ENCODE results near the gene DNAH14. TPM values are rescaled to one million over a fixed set of nuclear protein-coding genes. Genes with fewer than 3 reads are reported as not detected.

DNAH14 gene
- total RNA-seq, 1 experiment from 2014 or later: not detected

DNA sequence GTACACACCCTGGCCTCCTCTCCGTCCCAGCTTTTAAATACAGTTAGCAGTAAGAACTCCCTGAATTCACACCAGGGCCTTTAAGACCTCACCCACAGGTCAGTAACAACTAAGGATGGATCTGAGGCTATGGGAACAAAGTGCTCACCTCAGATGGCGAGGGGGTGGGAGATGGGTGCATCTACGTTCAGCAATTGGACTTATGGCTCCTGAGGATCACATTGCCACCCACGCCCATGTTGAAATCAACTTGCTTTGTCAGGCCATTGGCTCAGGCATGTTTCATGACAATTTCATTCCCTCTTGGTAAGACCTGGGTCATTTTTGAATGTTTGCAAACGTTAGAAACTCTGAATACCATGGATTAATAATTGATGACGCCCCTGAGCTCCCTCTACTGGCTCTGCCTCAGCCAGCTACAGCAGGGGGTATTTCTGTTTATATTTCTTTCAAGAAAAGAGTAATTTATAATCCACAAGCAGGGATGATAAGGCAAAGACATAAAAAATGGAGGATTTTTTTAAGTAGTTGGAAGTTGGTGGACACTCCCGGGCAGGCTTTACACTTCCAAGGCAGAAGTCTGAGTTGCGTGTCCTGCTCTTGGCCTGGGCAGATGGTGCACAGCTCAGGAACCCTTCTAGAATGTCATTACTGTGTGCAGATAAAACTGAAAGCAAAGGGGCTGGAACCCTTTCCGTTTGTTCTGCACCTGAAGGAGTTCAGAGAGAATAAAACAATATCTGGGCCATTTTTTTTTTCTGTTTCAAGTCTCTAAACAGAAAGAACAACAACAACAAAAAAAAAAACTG lies 512.0 kb downstream of the DNAH14 start:
- peaks cover 39% of the 10 kb centered on the region for H3K4me1 ChIP-seq (ENCODE audit: low read length)
- H2AFZ ChIP-seq (ENCODE audit: low read length): no peak overlapping the region

GRCh38 chr1:225442123-225442505 lies 512.6 kb downstream of the DNAH14 start:
- Histone ChIP-seq H3K4me1 (ENCODE audit: low read length) (peaks cover 33% of the 10 kb centered on the region), H3K79me2 (ENCODE audit: low read length) (no peaks in the 10 kb centered on the region), H2AFZ (ENCODE audit: low read length) (no peak overlapping the region), H3K4me2 (ENCODE audit: low read depth, low read length, poor library complexity, severe bottlenecking) (peak overlapping the region; percentile 40), H3K9me2 (replicated peaks; ENCODE audit: insufficient read depth, low read length) (no peaks in the 10 kb centered on the region), H3K9me3 (ENCODE audit: low read length) (no peaks in the 10 kb centered on the region), H4K20me1 (ENCODE audit: insufficient read depth, low read depth, low read length) (no peaks in the 10 kb centered on the region), H3K4me3 (ENCODE audit: low read length) (no peak overlapping the region), H3K27ac (ENCODE audit: low read length) (no peak overlapping the region), H3K36me3 (ENCODE audit: insufficient read depth, low read length) (no peaks in the 10 kb centered on the region), H3K9ac (ENCODE audit: low read length) (no peak overlapping the region; the same call in 1 of the 2 replicates), H3K27me3 (ENCODE audit: low read length) (no peaks in the 10 kb centered on the region)
- DNase-seq: no peak

More for the DNA sequence above, 512.0 kb downstream of the DNAH14 start:
- no peaks in the 10 kb centered on the region for H3K9me2 ChIP-seq (replicated peaks; ENCODE audit: insufficient read depth, low read length)
- no peak overlapping the region; the same call in 1 of the 2 replicates for H3K9ac ChIP-seq (ENCODE audit: low read length)
- H3K9me3 ChIP-seq (ENCODE audit: low read length): no peaks in the 10 kb centered on the region
- H3K27ac ChIP-seq (ENCODE audit: low read length): no peak overlapping the region
- no peak overlapping the region for H3K4me3 ChIP-seq (ENCODE audit: low read length)
- no peaks in the 10 kb centered on the region for H3K36me3 ChIP-seq (ENCODE audit: insufficient read depth, low read length)
- DNase-seq: peak; percentile 60
- H4K20me1 ChIP-seq (ENCODE audit: insufficient read depth, low read depth, low read length): no peaks in the 10 kb centered on the region
- H3K27me3 ChIP-seq (ENCODE audit: low read length): no peaks in the 10 kb centered on the region
- H3K79me2 ChIP-seq (ENCODE audit: low read length): no peaks in the 10 kb centered on the region
- peak overlapping the region; percentile 40 for H3K4me2 ChIP-seq (ENCODE audit: low read depth, low read length, poor library complexity, severe bottlenecking)

DNA sequence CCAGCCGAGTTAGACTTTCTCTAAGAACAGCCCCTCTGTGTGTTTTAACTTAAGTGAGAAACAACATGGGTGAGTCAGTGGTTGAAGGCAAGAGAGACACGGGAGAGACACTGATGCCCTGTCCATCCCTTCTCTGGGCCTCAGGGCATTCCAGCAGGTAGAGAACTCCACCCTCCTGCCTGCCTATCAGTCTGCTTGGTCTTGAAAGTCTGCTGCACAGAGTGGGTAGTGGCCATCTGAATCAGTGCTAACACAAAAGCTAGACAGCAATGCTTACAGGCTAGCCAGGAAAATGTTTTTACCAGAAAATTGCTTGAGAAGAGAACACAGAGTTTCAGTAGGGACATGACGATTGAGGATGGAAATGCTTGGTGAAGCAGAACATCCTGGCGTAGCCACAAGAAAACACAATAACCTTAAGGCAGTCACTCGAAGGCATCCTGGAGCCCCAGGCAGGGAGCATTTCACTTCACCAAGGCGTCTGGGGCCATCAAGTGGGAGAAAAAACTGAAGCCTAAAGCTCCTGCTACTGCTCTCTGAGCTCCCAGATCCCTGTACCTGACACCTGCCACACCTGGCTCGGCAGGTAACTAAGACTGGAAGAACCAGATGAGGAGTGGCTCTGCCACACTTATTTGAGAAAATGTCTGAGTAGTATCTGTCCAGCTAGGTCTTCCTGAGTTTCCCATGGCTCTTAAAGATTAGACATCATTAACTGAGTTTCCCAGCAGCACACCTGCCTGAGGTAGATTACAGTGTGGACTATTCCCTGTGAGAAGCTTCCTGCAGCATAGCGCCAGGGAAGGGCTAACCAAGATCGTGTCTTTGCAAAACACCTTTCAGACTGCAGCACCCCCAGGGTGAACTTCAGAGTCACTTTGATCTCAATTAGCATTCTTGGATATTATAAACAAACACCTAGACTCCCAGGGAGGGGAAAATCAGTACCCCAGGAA lies 516.4 kb downstream of the DNAH14 start:
- no peaks in the 10 kb centered on the region for H3K9me2 ChIP-seq (replicated peaks; ENCODE audit: insufficient read depth, low read length)
- no peaks in the 10 kb centered on the region for H3K9me3 ChIP-seq (ENCODE audit: low read length)
- no peaks in the 10 kb centered on the region for H3K27me3 ChIP-seq (ENCODE audit: low read length)
- DNase-seq: no peak
- H3K36me3 ChIP-seq (ENCODE audit: insufficient read depth, low read length): no peaks in the 10 kb centered on the region
- no peaks in the 10 kb centered on the region for H3K79me2 ChIP-seq (ENCODE audit: low read length)
- H3K9ac ChIP-seq (ENCODE audit: low read length): no peak overlapping the region
- H4K20me1 ChIP-seq (ENCODE audit: insufficient read depth, low read depth, low read length): no peaks in the 10 kb centered on the region
- 0 out of 2 replicates have a peak overlapping the region, but pooled peaks have one; percentile 88 for H2AFZ ChIP-seq (ENCODE audit: low read length)
- peaks cover 26% of the 10 kb centered on the region for H3K4me1 ChIP-seq (ENCODE audit: low read length)
- H3K4me3 ChIP-seq (ENCODE audit: low read length): no peak overlapping the region
- peak overlapping the region; percentile 40 for H3K4me2 ChIP-seq (ENCODE audit: low read depth, low read length, poor library complexity, severe bottlenecking)
- peak overlapping the region; percentile 59; the same call in 1 of the 2 replicates for H3K27ac ChIP-seq (ENCODE audit: low read length)

GRCh38 chr1:225446595-225446960 lies 517.1 kb downstream of the DNAH14 start:
- DNase-seq: no peak
- Histone ChIP-seq H3K27ac (ENCODE audit: low read length) (no peak overlapping the region), H3K4me2 (ENCODE audit: low read depth, low read length, poor library complexity, severe bottlenecking) (no peak overlapping the region), H3K9ac (ENCODE audit: low read length) (no peak overlapping the region), H3K79me2 (ENCODE audit: low read length) (no peaks in the 10 kb centered on the region), H3K4me1 (ENCODE audit: low read length) (peaks cover 26% of the 10 kb centered on the region), H3K9me3 (ENCODE audit: low read length) (no peaks in the 10 kb centered on the region), H3K4me3 (ENCODE audit: low read length) (no peak overlapping the region), H3K36me3 (ENCODE audit: insufficient read depth, low read length) (no peaks in the 10 kb centered on the region), H2AFZ (ENCODE audit: low read length) (no peak overlapping the region), H4K20me1 (ENCODE audit: insufficient read depth, low read depth, low read length) (no peaks in the 10 kb centered on the region), H3K9me2 (replicated peaks; ENCODE audit: insufficient read depth, low read length) (no peaks in the 10 kb centered on the region), H3K27me3 (ENCODE audit: low read length) (no peaks in the 10 kb centered on the region)

- Histone ChIP-seq H2AFZ (ENCODE audit: low read length) (no peak overlapping the region), H3K9ac (ENCODE audit: low read length) (no peak overlapping the region), H3K36me3 (ENCODE audit: insufficient read depth, low read length) (no peaks in the 10 kb centered on the region)
Observed at GRCh38 chr1:225446981-225447615, 517.6 kb downstream of the DNAH14 start.

DNA sequence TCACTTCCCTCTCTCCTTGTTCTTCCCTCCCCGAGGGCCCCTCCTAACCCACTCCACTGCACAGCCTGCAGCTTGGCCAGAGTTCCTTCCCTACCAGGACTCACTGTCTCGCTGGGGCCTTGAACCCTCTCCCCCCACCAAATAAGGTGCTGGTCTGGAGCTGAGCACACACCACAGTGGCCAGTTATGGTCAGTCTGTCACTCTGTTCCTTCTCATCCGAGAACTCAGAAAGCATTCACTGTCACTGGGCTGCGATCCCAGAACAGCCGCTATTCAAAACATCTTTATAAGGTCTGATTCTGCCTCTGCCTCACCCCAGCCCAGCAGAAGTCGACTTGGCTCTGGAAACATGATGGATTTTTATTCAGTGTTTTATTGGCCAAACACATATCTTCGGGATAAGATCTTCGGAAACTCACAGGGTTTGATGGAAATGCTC lies 518.2 kb downstream of the DNAH14 start:
- DNase-seq: no peak
- H3K79me2 ChIP-seq (ENCODE audit: low read length): no peaks in the 10 kb centered on the region
- H3K27ac ChIP-seq (ENCODE audit: low read length): no peak overlapping the region
- no peak overlapping the region for H2AFZ ChIP-seq (ENCODE audit: low read length)
- H3K4me1 ChIP-seq (ENCODE audit: low read length): peaks cover 18% of the 10 kb centered on the region
- H3K9me3 ChIP-seq (ENCODE audit: low read length): no peaks in the 10 kb centered on the region
- H3K9me2 ChIP-seq (replicated peaks; ENCODE audit: insufficient read depth, low read length): no peaks in the 10 kb centered on the region
- no peaks in the 10 kb centered on the region for H3K36me3 ChIP-seq (ENCODE audit: insufficient read depth, low read length)
- no peaks in the 10 kb centered on the region for H3K27me3 ChIP-seq (ENCODE audit: low read length)
- H3K4me2 ChIP-seq (ENCODE audit: low read depth, low read length, poor library complexity, severe bottlenecking): no peak overlapping the region
- no peak overlapping the region for H3K4me3 ChIP-seq (ENCODE audit: low read length)
- no peaks in the 10 kb centered on the region for H4K20me1 ChIP-seq (ENCODE audit: insufficient read depth, low read depth, low read length)
- H3K9ac ChIP-seq (ENCODE audit: low read length): no peak overlapping the region

More at GRCh38 chr1:225446981-225447615, 517.6 kb downstream of the DNAH14 start:
- Histone ChIP-seq H3K4me3 (ENCODE audit: low read length) (no peak overlapping the region), H3K79me2 (ENCODE audit: low read length) (no peaks in the 10 kb centered on the region), H3K9me2 (replicated peaks; ENCODE audit: insufficient read depth, low read length) (no peaks in the 10 kb centered on the region), H3K4me1 (ENCODE audit: low read length) (peaks cover 21% of the 10 kb centered on the region), H3K9me3 (ENCODE audit: low read length) (no peaks in the 10 kb centered on the region), H4K20me1 (ENCODE audit: insufficient read depth, low read depth, low read length) (no peaks in the 10 kb centered on the region), H3K4me2 (ENCODE audit: low read depth, low read length, poor library complexity, severe bottlenecking) (no peak overlapping the region), H3K27ac (ENCODE audit: low read length) (no peak overlapping the region), H3K27me3 (ENCODE audit: low read length) (no peaks in the 10 kb centered on the region)
- DNase-seq: no peak

GRCh38 chr1:225448146-225448805 lies 518.8 kb downstream of the DNAH14 start:
- H3K4me1 ChIP-seq (ENCODE audit: low read length): peaks cover 18% of the 10 kb centered on the region

More at GRCh38 chr1:225448146-225448805, 518.8 kb downstream of the DNAH14 start:
- H3K27me3 ChIP-seq (ENCODE audit: low read length): no peaks in the 10 kb centered on the region
- no peaks in the 10 kb centered on the region for H3K9me3 ChIP-seq (ENCODE audit: low read length)
- no peaks in the 10 kb centered on the region for H4K20me1 ChIP-seq (ENCODE audit: insufficient read depth, low read depth, low read length)
- no peak overlapping the region for H2AFZ ChIP-seq (ENCODE audit: low read length)
- no peaks in the 10 kb centered on the region for H3K36me3 ChIP-seq (ENCODE audit: insufficient read depth, low read length)
- no peak overlapping the region for H3K4me2 ChIP-seq (ENCODE audit: low read depth, low read length, poor library complexity, severe bottlenecking)
- H3K9me2 ChIP-seq (replicated peaks; ENCODE audit: insufficient read depth, low read length): no peaks in the 10 kb centered on the region
- no peak overlapping the region for H3K27ac ChIP-seq (ENCODE audit: low read length)
- H3K79me2 ChIP-seq (ENCODE audit: low read length): no peaks in the 10 kb centered on the region
- DNase-seq: no peak
- no peak overlapping the region for H3K9ac ChIP-seq (ENCODE audit: low read length)
- no peak overlapping the region for H3K4me3 ChIP-seq (ENCODE audit: low read length)

Data from Karpas-422 (cell line).